GM23338 (cell line): Measurements from ENCODE around the gene SPATA25.

Experiments used
- EZH2 ChIP-seq: fragments of 200-600 bp; sonication (generic); IDR thresholded peaks from one replicate; pipeline ENCODE4 v1.8.0; 2017; ENCODE audit warnings: antibody characterized with exemption, mild to moderate bottlenecking, low read depth; ENCODE audit not compliant: unreplicated experiment
- EZH2phosphoT487 ChIP-seq: fragments of 200-600 bp; sonication (generic); IDR thresholded peaks from one replicate; pipeline ENCODE4 v1.8.1; 2018; ENCODE audit warnings: antibody characterized with exemption; ENCODE audit not compliant: unreplicated experiment
- TF ChIP-seq, protein P1 (sequence below), 2 experiments: fragments of 200-600 bp in 1 of 2; sonication (generic) in 1 of 2; conservative IDR thresholded peaks; 2 replicates each; pipeline versions ENCODE4 v1.5.1 to v1.6.1; 2016 to 2017; ENCODE audit warnings: antibody characterized with exemption in 2 of 2, low read depth in 2 of 2, mild to moderate bottlenecking in 2 of 2, moderate library complexity in 1 of 2

GRCh38 chr20:45913116-45913515, 25.7 kb upstream of the SPATA25 start:
- TF ChIP-seq, protein P1, sequence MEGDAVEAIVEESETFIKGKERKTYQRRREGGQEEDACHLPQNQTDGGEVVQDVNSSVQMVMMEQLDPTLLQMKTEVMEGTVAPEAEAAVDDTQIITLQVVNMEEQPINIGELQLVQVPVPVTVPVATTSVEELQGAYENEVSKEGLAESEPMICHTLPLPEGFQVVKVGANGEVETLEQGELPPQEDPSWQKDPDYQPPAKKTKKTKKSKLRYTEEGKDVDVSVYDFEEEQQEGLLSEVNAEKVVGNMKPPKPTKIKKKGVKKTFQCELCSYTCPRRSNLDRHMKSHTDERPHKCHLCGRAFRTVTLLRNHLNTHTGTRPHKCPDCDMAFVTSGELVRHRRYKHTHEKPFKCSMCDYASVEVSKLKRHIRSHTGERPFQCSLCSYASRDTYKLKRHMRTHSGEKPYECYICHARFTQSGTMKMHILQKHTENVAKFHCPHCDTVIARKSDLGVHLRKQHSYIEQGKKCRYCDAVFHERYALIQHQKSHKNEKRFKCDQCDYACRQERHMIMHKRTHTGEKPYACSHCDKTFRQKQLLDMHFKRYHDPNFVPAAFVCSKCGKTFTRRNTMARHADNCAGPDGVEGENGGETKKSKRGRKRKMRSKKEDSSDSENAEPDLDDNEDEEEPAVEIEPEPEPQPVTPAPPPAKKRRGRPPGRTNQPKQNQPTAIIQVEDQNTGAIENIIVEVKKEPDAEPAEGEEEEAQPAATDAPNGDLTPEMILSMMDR (conservative IDR thresholded peaks at IDR 0.05; ENCODE audit: low read depth in 2 of 2) = no peak
- no peak for TF ChIP-seq EZH2
- TF ChIP-seq EZH2phosphoT487 = no peak
